Progenitor cell of endocrine pancreas (in vitro differentiated cells): Measurements from ENCODE around the gene GLRX3. TPM values are rescaled to one million over a fixed set of nuclear protein-coding genes. Genes with fewer than 3 reads are reported as not detected.
A peak's percentile ranks its signal among the peaks of the same experiment; 100 is the strongest.

Source experiments
- DNase-seq: peaks from one replicate; pipeline ENCODE4 v3.0.0; 2021; ENCODE audit warnings: low spot score; ENCODE audit not compliant: unreplicated experiment
- H3K27ac Mint-ChIP-seq: 2 replicates; pipeline ENCODE4 v1.8.0; 2021; ENCODE audit warnings: mild to moderate bottlenecking, moderate library complexity, mixed read lengths
- H3K27me3 Mint-ChIP-seq: 2 replicates; pipeline ENCODE4 v1.8.0; 2021; ENCODE audit warnings: mixed read lengths
- H3K36me3 Mint-ChIP-seq: 2 replicates; pipeline ENCODE4 v1.8.0; 2022; ENCODE audit warnings: mixed read lengths; ENCODE audit not compliant: insufficient read depth
- H3K4me1 Mint-ChIP-seq: 2 replicates; pipeline ENCODE4 v1.8.0; 2021; ENCODE audit warnings: low read depth, mixed read lengths
- H3K4me3 Mint-ChIP-seq: 2 replicates; pipeline ENCODE4 v1.8.0; 2021; ENCODE audit warnings: low read depth, mild to moderate bottlenecking, moderate library complexity, mixed read lengths
- H3K9me3 Mint-ChIP-seq: 2 replicates; pipeline ENCODE4 v1.8.0; 2021; ENCODE audit warnings: low read depth, mixed read lengths
- CTCF ChIP-seq: fragments of 200-600 bp; sonication (generic); IDR thresholded peaks from one replicate; pipeline ENCODE4 v1.5.0; 2021; ENCODE audit warnings: antibody characterized with exemption, mild to moderate bottlenecking; ENCODE audit not compliant: unreplicated experiment
- total RNA-seq: library from RNA; stranded (reverse); gene quantifications from 2 replicates; pipeline ENCODE4 v1.2.1, GENCODE V29; 2021

Gene GLRX3
- total RNA-seq, 1 donor from 2014 or later = 80.8 TPM

- Mint-ChIP-seq H3K4me3 (no peak overlapping the region), H3K4me1 (no peaks in the 10 kb centered on the region), H3K9me3 (peaks cover 9% of the 10 kb centered on the region), H3K36me3 (no peaks in the 10 kb centered on the region), H3K27ac (no peak overlapping the region), H3K27me3 (peaks cover 8% of the 10 kb centered on the region)
- no peak for DNase-seq
- TF ChIP-seq CTCF = no peak
Measured at GRCh38 chr10:130121486-130122079, 14.6 kb upstream of the GLRX3 start.

- peaks cover 17% of the 10 kb centered on the region for H3K27me3 Mint-ChIP-seq
- no peak overlapping the region for H3K4me3 Mint-ChIP-seq
- peak; percentile 27 for DNase-seq
- H3K9me3 Mint-ChIP-seq = no peaks in the 10 kb centered on the region
- TF ChIP-seq CTCF = peak; percentile 76
- H3K4me1 Mint-ChIP-seq = peaks cover 4% of the 10 kb centered on the region
- no peaks in the 10 kb centered on the region for H3K36me3 Mint-ChIP-seq
- H3K27ac Mint-ChIP-seq = peak overlapping the region; percentile 1
Measured at GRCh38 chr10:130127364-130128061, 8.7 kb upstream of the GLRX3 start.

- H3K27me3 Mint-ChIP-seq = peaks cover 17% of the 10 kb centered on the region
- DNase-seq = no peak
- H3K4me3 Mint-ChIP-seq = no peak overlapping the region
- TF ChIP-seq CTCF = no peak
- peaks cover 4% of the 10 kb centered on the region for H3K4me1 Mint-ChIP-seq
- H3K36me3 Mint-ChIP-seq = no peaks in the 10 kb centered on the region
- H3K9me3 Mint-ChIP-seq = no peaks in the 10 kb centered on the region
- no peak overlapping the region for H3K27ac Mint-ChIP-seq
Measured at GRCh38 chr10:130128062-130128781, 8.0 kb upstream of the GLRX3 start.

GRCh38 chr10:130128922-130129321 is 7.3 kb upstream of the GLRX3 start:
- no peaks in the 10 kb centered on the region for H3K36me3 Mint-ChIP-seq
- H3K9me3 Mint-ChIP-seq = no peaks in the 10 kb centered on the region
- DNase-seq = no peak
- peaks cover 4% of the 10 kb centered on the region for H3K4me1 Mint-ChIP-seq
- no peak for TF ChIP-seq CTCF
- peaks cover 17% of the 10 kb centered on the region for H3K27me3 Mint-ChIP-seq
- no peak overlapping the region for H3K4me3 Mint-ChIP-seq
- no peak overlapping the region for H3K27ac Mint-ChIP-seq

GRCh38 chr10:130135676-130136225 is 440 bp upstream of the GLRX3 start:
- Mint-ChIP-seq H3K4me1 (peaks cover 16% of the 10 kb centered on the region), H3K36me3 (peaks cover 3% of the 10 kb centered on the region), H3K27ac (no peak overlapping the region), H3K27me3 (peaks cover 10% of the 10 kb centered on the region), H3K4me3 (peak overlapping the region; percentile 88), H3K9me3 (no peaks in the 10 kb centered on the region)
- no peak for TF ChIP-seq CTCF
- DNase-seq = no peak
